Heart left ventricle (tissue), 13 donors: ENCODE data around the gene ZNF69.

Source experiments
- CTCF ChIP-seq, 12 donors: fragments of 200-600 bp; sonication (generic) in 4 of 12; IDR thresholded peaks; one replicate each; pipeline versions ENCODE4 v1.5.0 to v1.8.0; 2018 to 2022; ENCODE audit warnings: antibody characterized with exemption in 12 of 12, mild to moderate bottlenecking in 5 of 12
- POLR2A ChIP-seq, 2 donors: fragments of 450-650 bp; IDR thresholded peaks; one replicate each; pipeline ENCODE4 v1.6.1; 2017; ENCODE audit warnings: antibody characterized with exemption in 2 of 2, mild to moderate bottlenecking in 2 of 2, moderate library complexity in 2 of 2
- donor health status: ischemic (EF 13 %, LVEDD 7.1; RV severe dilation, severe dysfunction).
- donor health status: DM: no; HTN: yes; CAD: no.
- donor health status: DM: no; HTN: no; CAD: no.
- donor health status: ischemic (EF 25% LVEDD 6.9; RV normal size, moderate dysfunction).
- donor health status: ischemic (EF 25% LVEDD 5.7; RV mildly dilated, moderate dysfunction).
- donor health status: ischemic (EF 35%, LVEDD 5.7; RV mildly dilated, moderate dysfunction).
- donor health status: nonischemic (EF 11% LVEDD 7.7; RV severe dilation, severe dysfunction).
- donor health status: DM: yes; HTN: yes; CAD: no.
- donor health status: PGD.
- donor health status: ischemic (EF 29% LVEDD 5.4; RV normal size, mild dysfunction).
- donor health status: nonischemic (EF 23%, LVEDD 6.1; RV moderate dilation, normal function).

- TF ChIP-seq CTCF (IDR thresholded peaks at IDR 0.05) (no peak), POLR2A (IDR thresholded peaks at IDR 0.05) (no peak)
Observed at GRCh38 chr19:11948646-11949045, 61.1 kb downstream of the ZNF69 start.
